ENCODE measurements around the gene RHBDF1. TPM values are rescaled to one million over a fixed set of nuclear protein-coding genes. Genes with fewer than 3 reads are reported as not detected.
"Not testable (repeated sequence)": the region's sequence is repeated elsewhere in the genome, so short reads cannot be mapped to it uniquely, and the experiment has no call there.

The RHBDF1 gene
- total RNA-seq, 3 donors from 2014 or later (not counting 1 experiment from before 2014, with no cell fraction given): 0.26 to 1.1 (median 0.78) TPM

DNA sequence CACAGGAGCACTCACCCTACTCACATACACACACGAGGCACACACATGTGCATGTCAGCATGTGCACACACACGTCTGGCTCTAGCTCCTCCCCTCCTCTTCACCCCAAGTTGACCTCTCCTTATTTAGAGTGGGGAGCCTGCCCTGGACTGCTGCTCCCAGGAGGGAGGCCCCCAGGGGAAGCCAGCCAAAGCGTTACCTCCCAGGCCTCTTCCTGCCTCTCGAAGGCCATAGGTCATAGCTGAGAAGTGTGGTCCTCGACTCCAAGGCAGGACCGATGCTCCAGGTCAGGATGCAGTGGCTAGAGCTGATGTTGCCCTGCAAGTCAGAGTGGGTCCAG, 37.8 kb downstream of the RHBDF1 start:
- H3K27ac ChIP-seq (ENCODE audit: low read length): peak overlapping the region; percentile 65
- Mint-ChIP-seq H3K4me1 (peaks cover 9 to 36% of the 10 kb centered on the region in 2 donors), H3K27ac (peak overlapping the region in 1 of 2 donors; percentile 24), H3K9me3 (no peaks in the 10 kb centered on the region), H3K27me3 (ENCODE audit: low read depth in 2 of 2) (no peaks in the 10 kb centered on the region), H3K4me3 (no peak overlapping the region), H3K36me3 (no peaks in the 10 kb centered on the region)
- no peaks in the 10 kb centered on the region for H3K27me3 ChIP-seq (ENCODE audit: control insufficient read depth, insufficient read depth, low read length)
- intact Hi-C loops (cut with micrococcal nuclease): no loop called here
- WGBS (ENCODE audit: insufficient coverage): 37% methylated on average over 6 of the region's 6 CpGs
- peak overlapping the region; percentile 41 for H3K4me3 ChIP-seq (ENCODE audit: low read length)
- no peak for TF ChIP-seq CTCF (IDR thresholded peaks at IDR 0.05)
- H3K36me3 ChIP-seq (ENCODE audit: control insufficient read depth, insufficient read depth, low read length): no peaks in the 10 kb centered on the region
- no peaks in the 10 kb centered on the region for H3K9me3 ChIP-seq (ENCODE audit: control insufficient read depth, insufficient read depth, low read length)
- peaks cover 51% of the 10 kb centered on the region for H3K4me1 ChIP-seq (ENCODE audit: control insufficient read depth, insufficient read depth, low read length)
- no peak for ATAC-seq
- DNase-seq: no peak

GRCh38 chr16:33877-34647, 38.4 kb downstream of the RHBDF1 start:
- H3K27ac Mint-ChIP-seq: peak overlapping the region in 1 of 2 donors; percentile 24
- H3K4me3 ChIP-seq (ENCODE audit: low read length): peak overlapping the region; percentile 41
- intact Hi-C loops (cut with micrococcal nuclease): no loop called here
- H3K36me3 ChIP-seq (ENCODE audit: control insufficient read depth, insufficient read depth, low read length): no peaks in the 10 kb centered on the region
- H3K27me3 ChIP-seq (ENCODE audit: control insufficient read depth, insufficient read depth, low read length): no peaks in the 10 kb centered on the region
- no peaks in the 10 kb centered on the region for H3K36me3 Mint-ChIP-seq
- no peaks in the 10 kb centered on the region for H3K9me3 Mint-ChIP-seq
- no peak overlapping the region for H3K4me3 Mint-ChIP-seq
- DNase-seq (no peak), ATAC-seq (no peak)
- peak overlapping the region; percentile 65 for H3K27ac ChIP-seq (ENCODE audit: low read length)
- TF ChIP-seq CTCF (IDR thresholded peaks at IDR 0.05): no peak
- no peaks in the 10 kb centered on the region for H3K9me3 ChIP-seq (ENCODE audit: control insufficient read depth, insufficient read depth, low read length)
- H3K4me1 ChIP-seq (ENCODE audit: control insufficient read depth, insufficient read depth, low read length): peaks cover 46% of the 10 kb centered on the region
- H3K27me3 Mint-ChIP-seq (ENCODE audit: low read depth in 2 of 2): no peaks in the 10 kb centered on the region
- 87% methylated on average over 21 of the region's 21 CpGs for WGBS (ENCODE audit: insufficient coverage)
- H3K4me1 Mint-ChIP-seq: peaks cover 5 to 32% of the 10 kb centered on the region in 2 donors

GRCh38 chr16:33154-33876, 39.1 kb downstream of the RHBDF1 start:
- H3K27me3 ChIP-seq (ENCODE audit: control insufficient read depth, insufficient read depth, low read length); ATAC-seq; H3K36me3 ChIP-seq (ENCODE audit: control insufficient read depth, insufficient read depth, low read length); DNase-seq; H3K27me3 Mint-ChIP-seq (ENCODE audit: low read depth in 2 of 2); intact Hi-C loops (cut with micrococcal nuclease); H3K4me3 ChIP-seq (ENCODE audit: low read length); H3K9me3 Mint-ChIP-seq; H3K27ac Mint-ChIP-seq; H3K36me3 Mint-ChIP-seq; H3K27ac ChIP-seq (ENCODE audit: low read length); H3K9me3 ChIP-seq (ENCODE audit: control insufficient read depth, insufficient read depth, low read length); H3K4me3 Mint-ChIP-seq: not testable (repeated sequence)
- peaks cover 0 to 24% of the 10 kb centered on the region in 2 donors for H3K4me1 Mint-ChIP-seq
- peaks cover 38% of the 10 kb centered on the region for H3K4me1 ChIP-seq (ENCODE audit: control insufficient read depth, insufficient read depth, low read length)
- WGBS (ENCODE audit: insufficient coverage): 97% methylated on average over 2 of the region's 8 CpGs

DNA sequence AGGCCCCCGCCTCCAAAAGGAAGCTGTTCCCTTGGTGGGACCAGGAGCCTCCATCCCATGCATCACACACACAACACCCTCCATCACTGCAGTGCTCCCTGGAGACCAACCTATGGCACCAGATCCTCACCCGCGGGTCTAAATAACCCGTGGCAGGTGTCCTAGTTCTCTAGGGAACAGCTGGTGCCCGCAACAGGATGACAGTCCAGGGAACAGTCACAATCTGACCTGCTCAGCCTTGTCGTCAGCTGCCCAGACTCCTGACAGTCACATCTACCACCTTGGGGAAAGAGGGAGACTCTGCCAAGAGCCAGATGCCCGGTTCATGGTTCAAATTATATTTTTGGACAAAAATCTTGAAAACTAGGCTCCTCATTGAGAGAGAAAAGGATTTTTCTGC, 41.8 kb downstream of the RHBDF1 start:
- intact Hi-C loops (cut with micrococcal nuclease): not testable (repeated sequence)

DNA sequence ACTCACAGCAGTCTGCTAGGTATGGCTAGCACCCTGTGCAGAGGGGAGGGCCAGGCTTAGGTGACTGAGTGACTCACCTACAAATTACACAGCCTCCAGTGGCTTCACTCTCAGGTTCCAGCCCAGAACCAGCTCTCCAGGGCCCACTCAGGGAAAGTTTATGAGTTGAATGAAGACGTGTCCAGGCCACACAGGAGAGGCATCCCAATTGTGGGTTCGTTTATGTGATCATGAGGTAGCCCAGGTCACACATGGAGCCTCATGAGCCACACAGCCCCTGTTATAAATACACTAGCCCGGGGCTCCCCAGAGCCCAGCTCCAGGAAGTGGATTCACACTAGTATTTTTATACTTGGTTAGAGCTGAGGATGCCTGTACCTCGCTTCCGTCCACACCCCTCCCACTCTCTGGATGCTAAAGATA, 46.5 kb downstream of the RHBDF1 start:
- H3K36me3 ChIP-seq (ENCODE audit: control insufficient read depth, insufficient read depth, low read length); H3K27ac ChIP-seq (ENCODE audit: low read length); H3K9me3 ChIP-seq (ENCODE audit: control insufficient read depth, insufficient read depth, low read length); H3K27ac Mint-ChIP-seq; H3K9me3 Mint-ChIP-seq; DNase-seq; H3K27me3 ChIP-seq (ENCODE audit: control insufficient read depth, insufficient read depth, low read length); H3K4me3 ChIP-seq (ENCODE audit: low read length); intact Hi-C loops (cut with micrococcal nuclease); H3K4me1 Mint-ChIP-seq; H3K36me3 Mint-ChIP-seq; H3K27me3 Mint-ChIP-seq (ENCODE audit: low read depth in 2 of 2); H3K4me1 ChIP-seq (ENCODE audit: control insufficient read depth, insufficient read depth, low read length); H3K4me3 Mint-ChIP-seq: not testable (repeated sequence)
- 33% methylated on average over 1 of the region's 5 CpGs for WGBS (ENCODE audit: insufficient coverage)
- peak; percentile 39 to 74 (median 59) for ATAC-seq

More for the DNA sequence above, 41.8 kb downstream of the RHBDF1 start:
- H3K4me3 ChIP-seq (ENCODE audit: low read length); ATAC-seq; H3K27me3 ChIP-seq (ENCODE audit: control insufficient read depth, insufficient read depth, low read length); H3K9me3 Mint-ChIP-seq; DNase-seq; H3K9me3 ChIP-seq (ENCODE audit: control insufficient read depth, insufficient read depth, low read length); H3K27ac Mint-ChIP-seq; H3K27ac ChIP-seq (ENCODE audit: low read length); H3K36me3 Mint-ChIP-seq; H3K4me3 Mint-ChIP-seq; H3K36me3 ChIP-seq (ENCODE audit: control insufficient read depth, insufficient read depth, low read length); H3K27me3 Mint-ChIP-seq (ENCODE audit: low read depth in 2 of 2): not testable (repeated sequence)
- 75% methylated on average over 1 of the region's 7 CpGs for WGBS (ENCODE audit: insufficient coverage)
- H3K4me1 Mint-ChIP-seq: peaks cover 0 to 12% of the 10 kb centered on the region in 2 donors
- peaks cover 15% of the 10 kb centered on the region for H3K4me1 ChIP-seq (ENCODE audit: control insufficient read depth, insufficient read depth, low read length)

DNA sequence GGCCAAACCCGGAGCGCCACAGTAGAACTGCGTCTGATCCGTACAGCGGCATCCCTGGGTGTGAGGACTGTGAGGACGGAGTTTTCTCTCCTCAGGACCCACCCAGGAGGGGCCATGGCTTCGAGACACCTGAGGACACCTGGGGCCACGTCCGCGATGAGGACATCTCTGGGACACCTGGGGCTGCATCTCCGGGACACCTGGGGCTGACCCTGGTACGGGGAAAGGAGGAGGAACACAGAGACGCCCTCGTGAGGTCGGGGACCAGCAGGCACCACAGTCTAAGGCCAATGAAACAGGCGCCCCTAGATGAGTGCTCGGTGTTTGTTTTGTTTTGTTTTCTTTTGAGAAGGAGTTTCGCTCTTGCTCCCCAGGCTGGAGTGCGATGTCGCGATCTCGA, 48.3 kb downstream of the RHBDF1 start:
- H3K4me3 ChIP-seq (ENCODE audit: low read length); H3K9me3 ChIP-seq (ENCODE audit: control insufficient read depth, insufficient read depth, low read length); H3K4me3 Mint-ChIP-seq; H3K9me3 Mint-ChIP-seq; H3K4me1 Mint-ChIP-seq; H3K27ac ChIP-seq (ENCODE audit: low read length); H3K36me3 Mint-ChIP-seq; intact Hi-C loops (cut with micrococcal nuclease); ATAC-seq; H3K27me3 ChIP-seq (ENCODE audit: control insufficient read depth, insufficient read depth, low read length); DNase-seq; H3K27me3 Mint-ChIP-seq (ENCODE audit: low read depth in 2 of 2); H3K4me1 ChIP-seq (ENCODE audit: control insufficient read depth, insufficient read depth, low read length); H3K27ac Mint-ChIP-seq; H3K36me3 ChIP-seq (ENCODE audit: control insufficient read depth, insufficient read depth, low read length): not testable (repeated sequence)
- WGBS (ENCODE audit: insufficient coverage): 95% methylated on average over 15 of the region's 22 CpGs
